Measurements from ENCODE around the gene TMEM115.
A peak's percentile ranks its signal among the peaks of the same experiment; 100 is the strongest.

TMEM115 gene

DNA sequence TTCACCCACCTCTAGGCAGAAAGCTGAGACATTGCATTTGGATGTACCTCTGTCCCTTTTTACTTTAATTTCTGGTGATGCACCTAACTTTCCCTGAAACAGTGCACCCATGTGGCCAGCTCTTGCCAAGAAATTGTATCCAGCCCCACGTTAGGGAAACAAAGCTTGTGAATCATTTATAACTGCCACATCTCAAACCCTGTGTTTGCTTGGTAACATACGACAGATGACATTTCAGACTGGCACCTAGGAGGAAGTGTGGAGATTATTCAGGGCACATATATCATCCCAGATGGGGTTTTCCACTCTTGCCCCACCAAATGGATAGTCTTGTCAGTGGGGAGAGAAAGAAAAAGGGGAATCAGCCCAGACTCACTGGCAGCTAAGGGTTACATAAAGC, 6.5 kb downstream of the TMEM115 start:
- peak; percentile 31 to 47 for DNase-seq

DNA sequence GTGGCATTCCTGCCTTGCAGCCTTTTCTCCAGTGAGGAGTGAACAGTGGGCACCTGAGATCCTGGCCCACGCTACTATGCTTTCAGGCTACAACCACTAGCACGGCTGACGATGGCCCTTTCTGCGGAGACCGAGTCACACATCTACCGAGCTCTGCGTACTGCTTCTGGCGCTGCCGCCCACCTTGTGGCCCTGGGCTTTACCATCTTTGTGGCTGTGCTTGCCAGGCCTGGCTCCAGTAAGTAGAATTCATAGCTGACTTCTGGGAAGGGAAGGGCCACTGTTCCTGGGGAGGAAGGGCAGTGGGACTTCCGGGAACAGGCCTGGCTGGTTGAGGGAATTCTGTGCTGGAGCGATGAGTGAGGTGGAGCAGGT, 8.0 kb downstream of the TMEM115 start:
- no peak for DNase-seq

GRCh38 chr3:50350527-50351322, 8.6 kb downstream of the TMEM115 start, which contains the start of the genes CYB561D2 and NPRL2:
TSS of gene CYB561D2 (plus strand) at chr3:50350862. CDS start at chr3:50351434, 572 bp downstream.
TSS of gene NPRL2 (minus strand) at chr3:50350775. CDS start at chr3:50350652, 123 bp downstream.
- peak; percentile 97 to 98 for DNase-seq

DNA sequence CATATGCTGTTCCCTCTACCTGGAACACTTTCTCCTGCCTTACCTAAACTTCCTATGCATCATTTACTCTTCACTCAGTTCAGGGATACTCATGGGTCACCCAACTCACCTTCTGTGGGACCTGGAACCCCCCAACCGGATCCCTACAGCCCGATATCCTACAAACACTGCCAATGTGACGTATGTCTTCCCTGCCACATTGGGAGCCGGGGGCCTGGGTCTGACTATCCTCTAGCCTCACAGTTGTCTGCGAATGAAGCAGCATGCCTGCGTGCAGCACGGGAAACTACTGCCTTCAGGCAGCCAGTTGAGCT, 9.2 kb downstream of the TMEM115 start:
- no peak for DNase-seq

GRCh38 chr3:50347187-50347813, 12.0 kb downstream of the TMEM115 start:
- DNase-seq = peak; percentile 66 to 79

- DNase-seq = peak; percentile 85 to 87
Observed at GRCh38 chr3:50345586-50346234, 13.6 kb downstream of the TMEM115 start, which contains the start of gene ZMYND10. TSS of gene ZMYND10 (minus strand) at chr3:50345732. CDS start at chr3:50345579, 153 bp downstream.

- no peak for DNase-seq
Observed at GRCh38 chr3:50345008-50345407, 14.3 kb downstream of the TMEM115 start.

DNA sequence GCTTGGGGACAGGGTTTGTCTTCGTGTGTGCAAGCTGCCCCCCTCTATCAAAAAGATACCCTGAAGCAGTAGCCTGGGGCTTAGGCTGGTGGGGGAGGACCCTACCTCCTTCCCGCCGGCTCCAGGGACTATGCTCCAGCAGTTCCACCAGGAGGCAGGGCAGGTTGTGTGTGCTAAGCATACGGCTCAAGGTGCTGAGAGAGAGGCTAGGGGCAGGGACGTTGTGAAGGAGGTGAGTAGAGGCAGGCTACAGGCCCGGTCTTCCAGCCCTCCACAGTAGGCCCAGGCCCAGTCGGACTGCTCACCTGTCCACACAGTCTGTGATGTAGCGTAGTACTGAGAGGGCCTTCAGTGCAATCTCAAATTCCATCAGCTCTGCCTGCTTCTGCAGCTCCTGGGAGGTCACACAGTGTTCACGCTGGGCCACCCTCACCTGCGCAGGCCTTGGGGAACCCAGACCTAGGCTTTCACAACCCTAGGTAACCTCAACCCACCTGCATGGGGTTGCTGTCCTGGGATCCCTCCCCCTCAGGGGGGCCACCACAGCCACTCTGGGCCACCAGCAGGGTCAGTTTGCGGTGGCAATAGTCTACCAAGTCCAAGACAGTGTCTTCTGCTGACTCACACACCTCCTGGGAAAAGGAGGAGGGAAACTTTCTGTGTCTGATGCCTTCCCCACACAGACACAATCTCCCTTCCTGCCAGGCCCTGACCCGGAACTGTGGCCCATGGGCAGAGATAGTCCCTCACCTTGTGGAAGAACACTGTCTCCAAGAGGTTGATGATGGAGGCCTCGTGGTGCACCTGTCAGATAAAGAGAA, 16.3 kb downstream of the TMEM115 start:
- no peak for DNase-seq

GRCh38 chr3:50341996-50342650, 17.2 kb downstream of the TMEM115 start:
- DNase-seq = no peak

DNA sequence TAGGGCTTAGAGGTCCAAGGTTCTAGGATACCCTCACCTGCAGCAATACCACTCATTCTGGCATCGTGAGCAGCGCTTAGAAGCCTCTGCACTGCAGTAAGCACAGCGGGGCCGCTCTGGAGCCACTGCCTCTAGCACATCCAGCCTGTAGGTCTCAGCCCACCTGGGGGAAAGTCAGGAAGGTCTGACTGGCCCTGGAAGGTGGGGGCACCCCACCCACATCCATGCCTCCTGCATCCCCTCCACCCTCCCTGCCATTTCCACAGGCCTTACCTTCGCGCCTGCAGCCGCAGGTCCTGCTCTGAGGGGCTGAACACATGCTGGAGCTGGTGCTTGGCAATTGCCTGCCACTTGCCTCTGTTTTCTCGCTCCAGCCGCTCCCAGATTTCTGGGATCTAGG, 17.8 kb downstream of the TMEM115 start:
- DNase-seq = no peak

DNA sequence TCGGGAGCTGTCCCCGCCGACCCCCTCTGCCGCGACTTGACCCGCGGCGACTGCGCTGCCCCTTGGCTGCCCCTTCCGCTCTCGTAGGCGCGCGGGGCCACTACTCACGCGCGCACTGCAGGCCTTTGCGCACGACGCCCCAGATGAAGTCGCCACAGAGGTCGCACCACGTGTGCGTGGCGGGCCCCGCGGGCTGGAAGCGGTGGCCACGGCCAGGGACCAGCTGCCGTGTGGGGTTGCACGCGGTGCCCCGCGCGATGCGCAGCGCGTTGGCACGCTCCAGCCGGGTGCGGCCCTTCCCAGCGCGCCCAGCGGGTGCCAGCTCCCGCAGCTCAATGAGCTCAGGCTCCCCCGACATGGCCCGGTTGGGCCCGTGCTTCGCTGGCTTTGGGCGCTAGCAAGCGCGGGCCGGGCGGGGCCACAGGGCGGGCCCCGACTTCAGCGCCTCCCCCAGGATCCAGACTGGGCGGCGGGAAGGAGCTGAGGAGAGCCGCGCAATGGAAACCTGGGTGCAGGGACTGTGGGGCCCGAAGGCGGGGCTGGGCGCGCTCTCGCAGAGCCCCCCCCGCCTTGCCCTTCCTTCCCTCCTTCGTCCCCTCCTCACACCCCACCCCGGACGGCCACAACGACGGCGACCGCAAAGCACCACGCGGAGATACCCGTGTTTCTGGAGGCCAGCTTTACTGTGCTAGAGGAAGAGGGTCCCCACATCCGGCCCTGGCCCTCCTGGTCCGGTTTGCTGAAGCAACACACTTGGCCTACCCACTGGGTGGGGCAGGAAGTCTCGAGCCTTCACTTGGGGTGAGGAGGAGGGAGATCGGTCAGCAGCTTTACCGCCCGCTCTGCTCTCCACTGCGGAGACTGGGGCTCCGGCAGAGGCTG, 18.6 kb downstream of the TMEM115 start, which contains the start of gene RASSF1:
Gene RASSF1, minus strand, starts transcription at position 389 of the 882 bp plus-strand sequence. Its CDS starts 31 bp downstream, at position 358.
- peak; percentile 85 to 87 for DNase-seq

DNA sequence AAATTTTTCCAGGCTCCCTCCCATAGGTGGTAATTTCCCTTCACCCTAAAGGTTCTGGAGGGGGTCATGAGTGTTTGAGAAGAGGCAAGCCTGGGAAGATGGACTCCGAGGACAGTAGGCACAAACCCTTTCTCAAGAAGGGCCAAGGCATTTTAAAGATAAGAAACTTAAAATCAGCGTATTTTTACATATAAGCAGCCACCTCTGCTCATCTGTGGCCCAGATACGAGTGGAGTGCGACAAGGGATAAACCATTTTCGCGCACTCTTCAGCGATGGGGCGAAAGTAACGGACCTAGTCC, 19.2 kb downstream of the TMEM115 start:
- DNase-seq = no peak

GRCh38 chr3:50339485-50340146, 19.7 kb downstream of the TMEM115 start:
- no peak for DNase-seq

- peak; percentile 56 to 64 for DNase-seq
Observed at GRCh38 chr3:50338965-50339364, 20.4 kb downstream of the TMEM115 start.

- peak; percentile 100 for DNase-seq
Observed at GRCh38 chr3:50337175-50337861, 22.0 kb downstream of the TMEM115 start.

- DNase-seq = no peak
Observed at GRCh38 chr3:50336452-50337174, 22.7 kb downstream of the TMEM115 start.

DNA sequence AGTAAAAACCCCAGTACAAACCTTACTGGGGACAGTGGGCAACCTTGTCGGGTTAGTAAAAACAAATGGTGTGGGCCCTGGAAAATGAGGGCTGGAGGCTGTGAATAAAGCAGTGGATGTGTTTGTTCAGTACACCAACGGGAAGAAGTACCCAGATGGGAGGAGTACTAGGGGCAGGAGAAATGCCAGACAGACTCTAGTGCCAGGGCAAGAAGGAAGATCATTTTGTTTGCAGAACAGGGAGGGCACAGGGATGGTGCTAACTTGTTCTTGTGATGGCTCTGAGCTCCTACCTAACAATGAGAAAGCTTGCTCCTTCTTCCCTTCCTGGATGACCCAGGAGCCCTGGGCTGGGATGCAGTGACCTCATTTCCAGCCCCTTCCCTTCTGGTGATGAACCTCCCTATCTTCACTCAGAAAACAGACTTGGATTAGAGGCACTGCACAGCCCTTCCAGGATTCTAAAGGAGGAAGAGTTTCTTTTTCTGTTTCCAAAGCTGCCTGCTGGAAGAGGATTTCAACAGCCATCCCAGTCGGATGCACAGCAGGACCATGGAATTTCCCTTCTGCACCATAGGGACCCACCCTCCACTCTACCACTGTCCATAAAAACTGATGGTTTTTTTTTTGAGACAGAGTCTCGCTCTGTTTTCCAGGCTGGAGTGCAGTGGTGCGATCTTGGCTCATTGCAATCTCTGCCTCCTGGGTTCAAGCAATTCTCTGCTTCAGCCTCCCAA, 24.8 kb downstream of the TMEM115 start:
- no peak for DNase-seq

DNA sequence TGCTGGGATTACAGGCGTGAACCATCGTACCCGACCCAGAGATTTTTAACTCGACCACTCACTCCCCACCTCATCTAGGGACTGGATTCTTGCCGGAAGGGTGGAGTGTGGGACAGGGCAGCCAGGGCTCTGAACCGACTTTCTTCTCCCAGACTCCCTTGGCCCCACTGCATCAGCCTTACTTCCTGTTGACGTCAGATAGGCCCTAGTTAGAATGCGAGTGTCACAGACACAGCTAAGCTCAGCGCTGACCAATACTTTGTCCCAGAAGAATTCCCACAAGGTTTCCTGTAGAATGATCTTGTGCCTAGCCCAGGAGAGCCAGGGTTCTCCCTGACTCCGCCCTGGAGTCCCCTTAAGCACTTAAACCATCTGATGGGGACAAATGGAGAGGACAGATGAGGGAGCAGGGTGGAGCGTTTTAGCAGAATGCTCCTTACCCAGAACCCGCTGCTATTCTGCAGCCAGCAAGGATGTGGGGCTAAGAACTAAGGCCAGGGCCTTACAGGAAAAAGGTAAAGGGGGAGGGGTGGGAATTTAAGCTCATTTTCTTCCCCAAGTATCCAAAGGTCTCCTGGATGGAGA, 25.5 kb downstream of the TMEM115 start:
- DNase-seq = no peak

Measured in inflammatory macrophage (primary cell).